DOHH2 (cell line): Measurements from ENCODE around the gene NPLOC4.

Experiments used
- H3F3A ChIP-seq: fragments of 200-600 bp; sonication (generic), shearing (Covaris generic); 2 replicates; pipeline ENCODE4 v1.6.0; 2016; ENCODE audit warnings: antibody characterized with exemption, mild to moderate bottlenecking; ENCODE audit not compliant: control insufficient read depth, insufficient read depth
- H3K27ac ChIP-seq: fragments of 200-600 bp; sonication (generic); 2 replicates; pipeline ENCODE4 v1.5.1; 2014; ENCODE audit warnings: low read depth, mild to moderate bottlenecking, low read length, moderate library complexity
- H3K27me3 ChIP-seq: fragments of 200-600 bp; sonication (generic); 2 replicates; pipeline ENCODE4 v1.6.1; 2014; ENCODE audit warnings: mild to moderate bottlenecking, low read length, mixed read lengths; ENCODE audit not compliant: control insufficient read depth
- H3K36me3 ChIP-seq: fragments of 200-600 bp; sonication (generic); 2 replicates; pipeline ENCODE4 v1.6.1; 2014; ENCODE audit warnings: mild to moderate bottlenecking, low read length, moderate library complexity, mixed read lengths; ENCODE audit not compliant: control insufficient read depth
- H3K4me1 ChIP-seq: fragments of 200-600 bp; sonication (generic); 2 replicates; pipeline ENCODE4 v1.6.1; 2014; ENCODE audit warnings: mild to moderate bottlenecking, low read length, mixed read lengths; ENCODE audit not compliant: control insufficient read depth
- H3K4me2 ChIP-seq: fragments of 200-600 bp; sonication (generic); 2 replicates; pipeline ENCODE4 v1.6.0; 2014; ENCODE audit warnings: mild to moderate bottlenecking, low read length, moderate library complexity
- H3K4me3 ChIP-seq: fragments of 200-600 bp; sonication (generic); 2 replicates; pipeline ENCODE4 v1.5.1; 2014; ENCODE audit warnings: mild to moderate bottlenecking, low read length, mixed read lengths
- H3K79me2 ChIP-seq: fragments of 200-600 bp; sonication (generic); 2 replicates; pipeline ENCODE4 v1.6.1; 2014; ENCODE audit warnings: mild to moderate bottlenecking, low read length, mixed read lengths; ENCODE audit not compliant: control insufficient read depth
- H3K9me2 ChIP-seq: fragments of 200-600 bp; sonication (generic); replicated peaks from 2 replicates; pipeline ENCODE4 v1.6.1; 2014; ENCODE audit warnings: mild to moderate bottlenecking, low read length, mixed read lengths; ENCODE audit not compliant: control insufficient read depth
- H3K9me3 ChIP-seq: fragments of 200-600 bp; sonication (generic); 2 replicates; pipeline ENCODE4 v1.6.1; 2014; ENCODE audit warnings: antibody characterized with exemption, low read length, mixed read lengths; ENCODE audit not compliant: control insufficient read depth, insufficient read depth
- H4K20me1 ChIP-seq: fragments of 200-600 bp; sonication (generic); 2 replicates; pipeline ENCODE4 v1.6.0; 2014; ENCODE audit warnings: low read depth, mild to moderate bottlenecking, antibody characterized with exemption, low read length, moderate library complexity; ENCODE audit not compliant: control insufficient read depth, insufficient read depth
- CTCF ChIP-seq: fragments of 200-600 bp; sonication (generic); IDR thresholded peaks from one replicate; pipeline ENCODE4 v1.5.1; 2014; ENCODE audit warnings: antibody characterized with exemption, mild to moderate bottlenecking, low read depth, low read length; ENCODE audit not compliant: poor library complexity, severe bottlenecking
- EZH2phosphoT487 ChIP-seq: fragments of 200-600 bp; sonication (generic); IDR thresholded peaks from 2 replicates; pipeline ENCODE4 v1.6.1; 2017; ENCODE audit warnings: borderline replicate concordance, mild to moderate bottlenecking, antibody characterized with exemption, low read length, moderate library complexity, mixed read lengths

Gene NPLOC4

GRCh38 chr17:81644976-81645952, 8.4 kb upstream of the NPLOC4 start:
- H3K27me3 ChIP-seq: no peaks in the 10 kb centered on the region
- H3K27ac ChIP-seq: no peak overlapping the region
- no peaks in the 10 kb centered on the region for H3K9me3 ChIP-seq
- no peaks in the 10 kb centered on the region for H3F3A ChIP-seq
- no peak overlapping the region for H3K4me2 ChIP-seq
- H3K9me2 ChIP-seq: no peaks in the 10 kb centered on the region
- no peaks in the 10 kb centered on the region for H3K4me1 ChIP-seq
- no peaks in the 10 kb centered on the region for H4K20me1 ChIP-seq
- H3K36me3 ChIP-seq: no peaks in the 10 kb centered on the region
- H3K4me3 ChIP-seq: no peak overlapping the region
- no peaks in the 10 kb centered on the region for H3K79me2 ChIP-seq
- no peak for TF ChIP-seq CTCF
- no peak for TF ChIP-seq EZH2phosphoT487

- Histone ChIP-seq H3K9me2 (no peaks in the 10 kb centered on the region), H3K4me2 (no peak overlapping the region), H3K27ac (no peak overlapping the region), H3K79me2 (no peaks in the 10 kb centered on the region), H3K4me3 (no peak overlapping the region), H4K20me1 (no peaks in the 10 kb centered on the region), H3K4me1 (no peaks in the 10 kb centered on the region), H3F3A (no peaks in the 10 kb centered on the region), H3K36me3 (no peaks in the 10 kb centered on the region), H3K27me3 (no peaks in the 10 kb centered on the region), H3K9me3 (no peaks in the 10 kb centered on the region)
- TF ChIP-seq EZH2phosphoT487: no peak
- TF ChIP-seq CTCF: no peak
Observed at GRCh38 chr17:81644496-81644895, 7.6 kb upstream of the NPLOC4 start.

GRCh38 chr17:81641825-81642489, 5.0 kb upstream of the NPLOC4 start:
- H3K27ac ChIP-seq: no peak overlapping the region
- TF ChIP-seq EZH2phosphoT487 (no peak), CTCF (no peak)
- H3K4me2 ChIP-seq: no peak overlapping the region
- no peak overlapping the region for H3K4me3 ChIP-seq
- no peaks in the 10 kb centered on the region for H3K9me3 ChIP-seq
- H3K4me1 ChIP-seq: peaks cover 4% of the 10 kb centered on the region; the same call in 1 of the 2 replicates
- no peaks in the 10 kb centered on the region for H4K20me1 ChIP-seq
- H3K79me2 ChIP-seq: no peaks in the 10 kb centered on the region
- H3K36me3 ChIP-seq: no peaks in the 10 kb centered on the region
- H3F3A ChIP-seq: no peaks in the 10 kb centered on the region
- H3K9me2 ChIP-seq: no peaks in the 10 kb centered on the region
- H3K27me3 ChIP-seq: no peaks in the 10 kb centered on the region
